GM10248 (cell line): Measurements from ENCODE around the gene CRIM1.

Experiments
- CTCF ChIA-PET: fragments of 300-600 bp; sonication (Branson Sonifier 250); formaldehyde crosslinking; extraction: SDS; loops from one replicate; lab custom pipeline; 2021; ENCODE audit warnings: antibody characterized with exemption; lab: Yijun Ruan, JAX
- POLR2A ChIA-PET: fragments of 350-650 bp; sonication (Branson Sonifier 250); formaldehyde crosslinking; extraction: SDS; loops from one replicate; lab custom pipeline; 2020; ENCODE audit warnings: antibody characterized with exemption; lab: Yijun Ruan, JAX
- DNase-seq: peaks from one replicate; pipeline ENCODE4 v3.0.0; 2012; ENCODE audit errors: extremely low spot score
- CTCF ChIP-seq: IDR thresholded peaks from 2 replicates; pipeline ENCODE4 v1.5.1; 2012; ENCODE audit warnings: mild to moderate bottlenecking, low read depth; ENCODE audit errors: extremely low read depth, missing control alignments, control extremely low read depth

Gene CRIM1

GRCh38 chr2:36540986-36541754 is 185.6 kb downstream of the CRIM1 start:
- ChIA-PET CTCF (interaction anchor here (0.7 to 2.6 kb wide), 4 partner anchors 9 to 21 kb away, joined by 3 to 10 read pairs (median 4); no protein-coding TSS in a partner anchor), POLR2A (no interaction called here)
- no peak for DNase-seq
- TF ChIP-seq CTCF = no peak

GRCh38 chr2:36541891-36542595 is 186.5 kb downstream of the CRIM1 start:
- POLR2A ChIA-PET = no interaction called here

GRCh38 chr2:36544638-36545338 is 189.2 kb downstream of the CRIM1 start:
- POLR2A ChIA-PET = no interaction called here
- DNase-seq = no peak
- CTCF ChIA-PET = interaction anchor here (0.9 to 2.3 kb wide), 4 partner anchors 9 to 192 kb away, joined by 3 to 9 read pairs (median 4); no protein-coding TSS in a partner anchor

More at GRCh38 chr2:36541891-36542595, 186.5 kb downstream of the CRIM1 start:
- TF ChIP-seq CTCF = no peak
- no peak for DNase-seq
- CTCF ChIA-PET = interaction anchor here (0.7 to 2.6 kb wide), 5 partner anchors 10 to 22 kb away, joined by 3 to 10 read pairs (median 5); no protein-coding TSS in a partner anchor

GRCh38 chr2:36545871-36546416 is 190.4 kb downstream of the CRIM1 start:
- POLR2A ChIA-PET = no interaction called here
- no peak for TF ChIP-seq CTCF
- DNase-seq = no peak
- CTCF ChIA-PET = interaction anchor here (1.3 to 2.3 kb wide), 4 partner anchors 11 to 32 kb away, joined by 3 to 9 read pairs (median 4); no protein-coding TSS in a partner anchor

More at GRCh38 chr2:36544638-36545338, 189.2 kb downstream of the CRIM1 start:
- no peak for TF ChIP-seq CTCF

GRCh38 chr2:36547906-36548305 is 192.3 kb downstream of the CRIM1 start:
- no peak for DNase-seq
- no peak for TF ChIP-seq CTCF
- POLR2A ChIA-PET = no interaction called here
- CTCF ChIA-PET = no interaction called here
